Heart right ventricle (tissue), 16 donors: ENCODE results near the gene ORM2. TPM values are rescaled to one million over a fixed set of nuclear protein-coding genes. Genes with fewer than 3 reads are reported as not detected.
A peak's percentile ranks its signal among the peaks of the same experiment; 100 is the strongest.

Experiments used
- ATAC-seq, 8 donors: fragments of 200-7000 bp; cut with Tn5 transposase; one replicate each; pipeline ENCODE4 v1.9.1; 2020; ENCODE audit warnings: mild to moderate bottlenecking in 8 of 8, moderate library complexity in 8 of 8, moderate number of reproducible peaks in 1 of 8
- DNase-seq, 2 donors: peaks; one replicate each; pipeline ENCODE4 v3.0.0-alpha.2; 2020
- H3K27ac ChIP-seq, 10 donors: fragments of 200-600 bp; sonication (generic) in 2 of 10; one replicate each; pipeline versions ENCODE4 v1.5.0 to v1.8.0; 2020 to 2022; ENCODE audit warnings: mild to moderate bottlenecking in 3 of 10
- H3K27me3 ChIP-seq, 7 donors: fragments of 200-600 bp; one replicate each; pipeline ENCODE4 v1.8.0; 2021 to 2022; ENCODE audit warnings: mild to moderate bottlenecking in 2 of 7
- H3K36me3 ChIP-seq, 9 donors: fragments of 200-600 bp; sonication (generic) in 1 of 9; one replicate each; pipeline versions ENCODE4 v1.5.0 to v1.8.0; 2020 to 2022; ENCODE audit warnings: mild to moderate bottlenecking in 2 of 9
- H3K4me1 ChIP-seq, 9 donors: fragments of 200-600 bp; sonication (generic) in 1 of 9; one replicate each; pipeline versions ENCODE4 v1.5.0 to v1.8.0; 2020 to 2022; ENCODE audit warnings: mild to moderate bottlenecking in 4 of 9
- H3K4me3 ChIP-seq, 10 donors: fragments of 200-600 bp; sonication (generic) in 2 of 10; one replicate each; pipeline versions ENCODE4 v1.5.0 to v1.8.0; 2020 to 2022; ENCODE audit warnings: mild to moderate bottlenecking in 7 of 10, moderate library complexity in 2 of 10
- H3K9me3 ChIP-seq, 11 donors: fragments of 200-600 bp in 10 of 11; sonication (generic) in 2 of 11; one replicate each; pipeline versions ENCODE4 v1.5.0 to v1.8.0; 2013 to 2022; ENCODE audit warnings: mild to moderate bottlenecking in 2 of 11, control low read depth in 1 of 11, moderate library complexity in 1 of 11
- WGBS, 2 donors: extraction: QIAGEN DNeasy Blood & Tissue Kit; methylation state at CpG; one replicate each; pipeline ENCODE4 v1.1.7; 2013; ENCODE audit warnings: inconsistent platforms in 1 of 2; 5-methylcytosine and 5-hydroxymethylcytosine counted together
- intact Hi-C, 10 donors: fragments of 100-400 bp; cut with DNase I; formaldehyde crosslinking; loops; one replicate each; pipeline versions ENCODE4 v1.11.1 to v1.14.2; 2022
- polyA plus RNA-seq, 2 donors: library from polyadenylated mRNA; stranded (reverse); fragments of 200-250 nt; gene quantifications; one replicate each; pipeline ENCODE4 v1.2.3, GENCODE V29; 2013
- total RNA-seq, 10 donors: library from RNA; stranded (reverse); fragmentation: NEBNext Ultra II Directional in 3 of 10; extraction: Animal tissue kit (Norgen Biotek cat#: 25700) in 3 of 10; gene quantifications; one replicate each; pipeline versions ENCODE4 v1.2.1 to v1.2.4, GENCODE V29; 2021 to 2023
- TF ChIP-seq, protein P1 (sequence below), 9 donors: fragments of 200-600 bp; sonication (generic) in 2 of 9; IDR thresholded peaks; one replicate each; pipeline versions ENCODE4 v1.5.0 to v1.8.0; 2021 to 2022; ENCODE audit warnings: antibody characterized with exemption in 9 of 9, mild to moderate bottlenecking in 5 of 9, moderate library complexity in 1 of 9
- donor health status: Arrhythmogenic right ventricular cardiomyopathy.
- donor health status: ischemic (EF 13 %, LVEDD 7.1; RV severe dilation, severe dysfunction).
- donor health status: healthy with polysubstance abuse.
- donor health status: DM: no; HTN: yes; CAD: no.
- donor health status: DM: no; HTN: no; CAD: no.
- donor health status: ischemic (EF 25% LVEDD 6.9; RV normal size, moderate dysfunction).
- donor health status: ischemic (EF 25% LVEDD 5.7; RV mildly dilated, moderate dysfunction).
- donor health status: healthy.
- donor health status: DM: yes; HTN: yes; CAD: no.
- donor health status: Ischemic cardiomyopathy.
- donor health status: ischemic (EF 35%, LVEDD 5.7; RV mildly dilated, moderate dysfunction).
- donor health status: nonischemic (EF 11% LVEDD 7.7; RV severe dilation, severe dysfunction).
- donor health status: DM: yes; HTN: yes; CAD: no.
- donor health status: PGD.
- donor health status: ischemic (EF 29% LVEDD 5.4; RV normal size, mild dysfunction).
- donor health status: nonischemic (EF 23%, LVEDD 6.1; RV moderate dilation, normal function).

The ORM2 gene
- total and polyA plus RNA-seq, 12 donors: 0.44 TPM; not detected in 11

DNA sequence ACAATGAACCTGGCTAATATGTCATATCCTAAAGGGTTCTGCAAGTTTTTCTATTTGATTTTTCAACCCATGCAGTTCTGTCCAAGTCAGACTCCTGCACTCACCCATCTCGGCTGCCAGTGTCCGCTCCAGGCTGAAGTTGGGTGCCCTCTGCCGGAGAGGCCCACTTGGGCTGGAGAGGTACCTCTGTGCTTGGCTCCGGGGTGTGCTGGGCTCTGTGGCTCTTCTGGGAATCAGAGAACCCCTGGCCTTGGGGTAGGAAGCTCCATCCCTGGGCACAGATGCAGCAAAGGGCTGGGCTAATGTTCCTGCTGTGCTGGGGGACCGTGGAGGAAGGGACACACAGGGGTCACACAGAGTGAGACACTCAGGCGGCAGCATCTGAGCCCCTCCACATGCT, 26.2 kb downstream of the ORM2 start:
- Histone ChIP-seq H3K36me3 (peaks cover 0 to 100% (median 27%) of the 10 kb centered on the region in 9 donors), H3K27ac (no peak overlapping the region), H3K4me3 (no peak overlapping the region), H3K9me3 (no peaks in the 10 kb centered on the region), H3K27me3 (no peaks in the 10 kb centered on the region), H3K4me1 (peaks cover 0 to 7% (median 0%) of the 10 kb centered on the region in 9 donors)
- no peak for ATAC-seq
- DNase-seq: no peak
- 93% methylated on average over 6 of the region's 6 CpGs for WGBS, 2 donors
- intact Hi-C loops: no loop called here
- TF ChIP-seq, protein P1, sequence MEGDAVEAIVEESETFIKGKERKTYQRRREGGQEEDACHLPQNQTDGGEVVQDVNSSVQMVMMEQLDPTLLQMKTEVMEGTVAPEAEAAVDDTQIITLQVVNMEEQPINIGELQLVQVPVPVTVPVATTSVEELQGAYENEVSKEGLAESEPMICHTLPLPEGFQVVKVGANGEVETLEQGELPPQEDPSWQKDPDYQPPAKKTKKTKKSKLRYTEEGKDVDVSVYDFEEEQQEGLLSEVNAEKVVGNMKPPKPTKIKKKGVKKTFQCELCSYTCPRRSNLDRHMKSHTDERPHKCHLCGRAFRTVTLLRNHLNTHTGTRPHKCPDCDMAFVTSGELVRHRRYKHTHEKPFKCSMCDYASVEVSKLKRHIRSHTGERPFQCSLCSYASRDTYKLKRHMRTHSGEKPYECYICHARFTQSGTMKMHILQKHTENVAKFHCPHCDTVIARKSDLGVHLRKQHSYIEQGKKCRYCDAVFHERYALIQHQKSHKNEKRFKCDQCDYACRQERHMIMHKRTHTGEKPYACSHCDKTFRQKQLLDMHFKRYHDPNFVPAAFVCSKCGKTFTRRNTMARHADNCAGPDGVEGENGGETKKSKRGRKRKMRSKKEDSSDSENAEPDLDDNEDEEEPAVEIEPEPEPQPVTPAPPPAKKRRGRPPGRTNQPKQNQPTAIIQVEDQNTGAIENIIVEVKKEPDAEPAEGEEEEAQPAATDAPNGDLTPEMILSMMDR (IDR thresholded peaks at IDR 0.05): no peak

DNA sequence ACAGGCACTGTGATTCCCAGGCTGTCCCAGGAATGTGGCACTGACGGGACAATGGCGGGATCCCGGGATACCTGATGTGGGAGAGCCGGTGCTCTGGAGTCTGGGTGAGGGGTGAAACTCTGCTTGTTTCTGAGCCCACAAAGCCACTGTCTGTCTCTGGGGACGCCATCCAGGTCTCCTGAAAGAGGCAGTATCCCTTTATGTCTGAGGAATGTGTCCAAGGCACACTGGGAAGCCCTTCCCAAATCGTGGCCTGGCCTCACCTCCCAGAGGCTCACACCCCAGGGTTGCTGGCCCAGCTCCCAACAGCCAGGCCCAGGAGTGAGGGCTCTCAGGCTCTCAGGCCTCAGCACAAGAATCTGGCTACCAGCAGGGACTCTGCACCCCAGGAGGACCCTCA, 27.1 kb downstream of the ORM2 start:
- 85 to 91% methylated on average over 6 of the region's 6 CpGs for WGBS, 2 donors
- TF ChIP-seq, protein P1 (IDR thresholded peaks at IDR 0.05): no peak
- Histone ChIP-seq H3K9me3 (no peaks in the 10 kb centered on the region), H3K27me3 (no peaks in the 10 kb centered on the region), H3K27ac (no peak overlapping the region), H3K4me1 (peaks cover 0 to 5% (median 0%) of the 10 kb centered on the region in 9 donors), H3K4me3 (no peak overlapping the region), H3K36me3 (peaks cover 0 to 100% (median 36%) of the 10 kb centered on the region in 9 donors)
- no peak for DNase-seq
- ATAC-seq: peak in 1 of 8 donors; percentile 31
- intact Hi-C loops: no loop called here

DNA sequence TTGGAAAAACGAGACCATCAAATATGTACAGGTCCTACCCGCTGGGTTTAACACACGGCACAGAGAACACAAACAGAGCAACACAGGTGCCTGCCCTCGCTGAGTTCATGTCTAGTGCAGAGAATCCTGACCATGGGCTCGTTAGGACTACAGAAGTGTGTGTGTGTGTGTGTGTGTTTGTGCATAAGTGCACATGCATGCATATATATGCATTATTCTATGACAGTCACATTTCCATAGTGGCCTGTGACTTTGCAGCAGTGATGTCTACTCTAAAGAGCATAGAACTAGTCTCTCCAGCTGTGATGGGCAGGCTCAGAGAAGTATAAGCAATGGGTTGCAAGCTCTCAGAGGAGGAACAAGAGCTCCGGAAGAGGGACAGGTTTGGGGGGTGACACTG, 27.7 kb downstream of the ORM2 start:
- Histone ChIP-seq H3K27ac (no peak overlapping the region), H3K36me3 (peaks cover 0 to 100% (median 38%) of the 10 kb centered on the region in 9 donors), H3K9me3 (no peaks in the 10 kb centered on the region), H3K4me3 (no peak overlapping the region), H3K27me3 (no peaks in the 10 kb centered on the region), H3K4me1 (no peaks in the 10 kb centered on the region)
- WGBS, 2 donors: 95 to 99% methylated on average over 6 of the region's 6 CpGs
- ATAC-seq (no peak), DNase-seq (no peak)
- intact Hi-C loops: no loop called here
- TF ChIP-seq, protein P1 (IDR thresholded peaks at IDR 0.05): no peak

DNA sequence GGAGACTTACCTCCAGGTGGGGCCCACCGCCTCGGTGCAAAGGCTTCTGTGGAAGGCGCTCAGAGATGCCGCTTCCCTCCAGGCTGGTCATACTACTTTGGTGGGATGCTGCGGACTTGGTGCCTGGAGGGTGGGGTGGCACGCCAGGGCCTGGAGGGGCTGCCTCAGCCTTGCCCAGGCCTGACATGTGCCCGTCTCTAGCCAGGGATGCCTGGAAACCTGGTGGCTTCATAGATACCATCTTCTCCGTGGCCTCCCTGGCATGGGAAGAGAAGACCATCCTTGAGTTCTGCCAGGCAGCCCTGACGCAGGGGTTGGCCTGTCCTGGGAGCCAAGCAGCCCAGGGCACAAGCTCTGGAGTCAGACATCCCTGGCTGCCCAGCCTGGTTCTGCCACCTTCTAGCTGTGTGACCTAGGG, 28.3 kb downstream of the ORM2 start:
- no peak overlapping the region for H3K4me3 ChIP-seq
- no peak overlapping the region for H3K27ac ChIP-seq
- H3K27me3 ChIP-seq: no peaks in the 10 kb centered on the region
- H3K9me3 ChIP-seq: no peaks in the 10 kb centered on the region
- intact Hi-C loops: no loop called here
- ATAC-seq (no peak), DNase-seq (no peak)
- no peaks in the 10 kb centered on the region for H3K4me1 ChIP-seq
- TF ChIP-seq, protein P1 (IDR thresholded peaks at IDR 0.05): no peak
- H3K36me3 ChIP-seq: peaks cover 0 to 100% (median 38%) of the 10 kb centered on the region in 9 donors
- WGBS, 2 donors: 95 to 97% methylated on average over 9 of the region's 9 CpGs
